HG03457 (cell line): ENCODE results near the gene FAM53A.

ENCODE experiments used
- ATAC-seq: cut with Tn5 transposase; IDR thresholded peaks from one replicate; pipeline ENCODE4 v1.9.1; 2021; ENCODE audit warnings: moderate number of reproducible peaks; ENCODE audit not compliant: unreplicated experiment

The FAM53A gene

GRCh38 chr4:1625600-1626138 is 58.4 kb downstream of the FAM53A start:
- no peak for ATAC-seq

GRCh38 chr4:1624519-1624910 is 59.6 kb downstream of the FAM53A start:
- ATAC-seq: no peak

- ATAC-seq: no peak
Measured at GRCh38 chr4:1623821-1624518, 60.1 kb downstream of the FAM53A start.

GRCh38 chr4:1623400-1623799 is 60.7 kb downstream of the FAM53A start:
- ATAC-seq: no peak

- no peak for ATAC-seq
Measured at GRCh38 chr4:1622956-1623355, 61.2 kb downstream of the FAM53A start.

GRCh38 chr4:1622238-1622637 is 61.9 kb downstream of the FAM53A start:
- no peak for ATAC-seq

- no peak for ATAC-seq
Measured at GRCh38 chr4:1621526-1621925, 62.6 kb downstream of the FAM53A start.

GRCh38 chr4:1619151-1619672 is 64.9 kb downstream of the FAM53A start:
- no peak for ATAC-seq

GRCh38 chr4:1618438-1618837 is 65.7 kb downstream of the FAM53A start:
- ATAC-seq: no peak

GRCh38 chr4:1616557-1616930 is 67.6 kb downstream of the FAM53A start:
- no peak for ATAC-seq

GRCh38 chr4:1615786-1616556 is 68.1 kb downstream of the FAM53A start:
- ATAC-seq: no peak

GRCh38 chr4:1614854-1615595 is 69.1 kb downstream of the FAM53A start:
- no peak for ATAC-seq

- no peak for ATAC-seq
Measured at GRCh38 chr4:1614502-1614853, 69.6 kb downstream of the FAM53A start.

GRCh38 chr4:1614049-1614448 is 70.1 kb downstream of the FAM53A start:
- no peak for ATAC-seq

- ATAC-seq: no peak
Measured at GRCh38 chr4:1613099-1613495, 71.0 kb downstream of the FAM53A start.

GRCh38 chr4:1612278-1613098 is 71.6 kb downstream of the FAM53A start:
- ATAC-seq: no peak

GRCh38 chr4:1611501-1611870 is 72.6 kb downstream of the FAM53A start:
- ATAC-seq: no peak

GRCh38 chr4:1610791-1611500 is 73.2 kb downstream of the FAM53A start:
- no peak for ATAC-seq

GRCh38 chr4:1609901-1610790 is 74.0 kb downstream of the FAM53A start:
- no peak for ATAC-seq
